AG04450 (cell line): ENCODE results near the gene C2orf81. TPM values are rescaled to one million over a fixed set of nuclear protein-coding genes. Genes with fewer than 3 reads are reported as not detected.

Experiments
- CTCF ChIA-PET: fragments of 300-600, 350-600 bp; formaldehyde crosslinking; extraction: SDS; loops from one replicate; lab custom pipeline; 2022; ENCODE audit warnings: antibody characterized with exemption, inconsistent platforms; lab: Charles Lee
- POLR2A ChIA-PET: fragments of 350-600 bp; formaldehyde crosslinking; extraction: SDS; loops from one replicate; lab custom pipeline; 2021; ENCODE audit warnings: antibody characterized with exemption, inconsistent platforms; lab: Yijun Ruan, JAX
- DNase-seq: peaks from one replicate; pipeline ENCODE4 v3.0.0-alpha.2; 2011; ENCODE audit warnings: low read depth, low spot score
- H3K27ac ChIP-seq: one replicate; pipeline ENCODE4 v1.5.1; 2012; ENCODE audit warnings: low read depth, low read length, control low read depth
- H3K27me3 ChIP-seq: one replicate; pipeline ENCODE4 v1.6.0; 2012; ENCODE audit warnings: low read length; ENCODE audit not compliant: control insufficient read depth, insufficient read depth
- H3K4me3 ChIP-seq: 2 replicates; pipeline ENCODE4 v1.5.1; 2011; ENCODE audit warnings: mild to moderate bottlenecking, low read depth, low read length, control low read depth
- H3K9me3 ChIP-seq: 2 replicates; pipeline ENCODE4 v1.5.1; 2012; ENCODE audit warnings: low read length; ENCODE audit not compliant: control insufficient read depth, insufficient read depth
- CTCF ChIP-seq: IDR thresholded peaks from 2 replicates; pipeline ENCODE4 v1.5.1; 2011; ENCODE audit warnings: low read depth, low read length, control low read depth, inconsistent platforms
- polyA plus RNA-seq: library from polyadenylated mRNA; depleted of rRNA; stranded (reverse); fragments of >200 nt; gene quantifications from 2 replicates; pipeline ENCODE4 v1.2.3, GENCODE V29; 2011

The C2orf81 gene
- polyA plus RNA-seq, 1 experiment: 0.16 TPM

GRCh38 chr2:74396149-74396548 lies 25.3 kb downstream of the C2orf81 start:
- CTCF ChIA-PET: no interaction called here
- Histone ChIP-seq H3K9me3 (no peaks in the 10 kb centered on the region), H3K4me3 (no peak overlapping the region), H3K27ac (no peak overlapping the region), H3K27me3 (no peaks in the 10 kb centered on the region)
- POLR2A ChIA-PET: no interaction called here
- DNase-seq: no peak
- TF ChIP-seq CTCF: no peak

- TF ChIP-seq CTCF: no peak
- no peak for DNase-seq
- H3K4me3 ChIP-seq: no peak overlapping the region
- H3K9me3 ChIP-seq: no peaks in the 10 kb centered on the region
- ChIA-PET CTCF (interaction anchor here (1.0 kb wide), 1 partner anchor 59 kb away, joined by 5 read pairs; no protein-coding TSS in a partner anchor), POLR2A (no interaction called here)
- no peak overlapping the region for H3K27ac ChIP-seq
- H3K27me3 ChIP-seq: no peaks in the 10 kb centered on the region
Measured at GRCh38 chr2:74393525-74393924, 27.9 kb downstream of the C2orf81 start.

- ChIA-PET CTCF (interaction anchor here (0.7 to 3.0 kb wide), 14 partner anchors 9 to 192 kb away, joined by 3 to 36 read pairs (median 4); partner anchors contain the start of genes SLC4A5 and WBP1), POLR2A (interaction anchor here (0.7 to 1.9 kb wide), 6 partner anchors 9 to 564 kb away, joined by 3 to 7 read pairs (median 4); partner anchors contain the start of genes DCTN1, MTHFD2, PCGF1 and STAMBP)
- no peak for DNase-seq
- no peak overlapping the region for H3K27ac ChIP-seq
- no peak overlapping the region for H3K4me3 ChIP-seq
- H3K9me3 ChIP-seq: no peaks in the 10 kb centered on the region
- no peak for TF ChIP-seq CTCF
- H3K27me3 ChIP-seq: no peaks in the 10 kb centered on the region
Measured at GRCh38 chr2:74392449-74392743, 29.0 kb downstream of the C2orf81 start.

- TF ChIP-seq CTCF: peak; percentile 98
- ChIA-PET CTCF (interaction anchor here (0.5 to 3.0 kb wide), 22 partner anchors 9 to 299 kb away, joined by 3 to 36 read pairs (median 4); partner anchors contain the start of gene INO80B), POLR2A (interaction anchor here (0.5 to 1.9 kb wide), 11 partner anchors 9 to 563 kb away, joined by 3 to 7 read pairs (median 4); partner anchors contain the start of genes DCTN1, MOB1A, MTHFD2 and PCGF1)
- DNase-seq: peak; percentile 72
- H3K4me3 ChIP-seq: peak overlapping the region; percentile 92
- H3K27me3 ChIP-seq: no peaks in the 10 kb centered on the region
- H3K9me3 ChIP-seq: no peaks in the 10 kb centered on the region
- peak overlapping the region; percentile 78 for H3K27ac ChIP-seq
Measured at GRCh38 chr2:74391580-74392448, 29.6 kb downstream of the C2orf81 start.

GRCh38 chr2:74391209-74391579 lies 30.2 kb downstream of the C2orf81 start:
- ChIA-PET POLR2A (interaction anchor here (0.5 to 1.9 kb wide), 9 partner anchors 8 to 213 kb away, joined by 3 to 7 read pairs (median 4); partner anchors contain the start of genes C2orf81, DCTN1, MOB1A and MTHFD2), CTCF (interaction anchor here (0.5 to 3.0 kb wide), 20 partner anchors 9 to 300 kb away, joined by 3 to 36 read pairs (median 4); partner anchors contain the start of gene INO80B)
- no peak overlapping the region for H3K27ac ChIP-seq
- H3K27me3 ChIP-seq: no peaks in the 10 kb centered on the region
- no peak for TF ChIP-seq CTCF
- H3K9me3 ChIP-seq: no peaks in the 10 kb centered on the region
- no peak for DNase-seq
- H3K4me3 ChIP-seq: peak overlapping the region; percentile 92
